Inflammatory macrophage treated with lipopolysaccharide for 1 hour (primary cell): ENCODE data around the gene PTPRT.

Experiments used
- DNase-seq, 2 donors: peaks; one replicate each; pipeline ENCODE4 v3.0.0-alpha.2; 2020 to 2022

PTPRT gene

GRCh38 chr20:42785041-42785440 is 404.7 kb downstream of the PTPRT start:
- no peak for DNase-seq

DNA sequence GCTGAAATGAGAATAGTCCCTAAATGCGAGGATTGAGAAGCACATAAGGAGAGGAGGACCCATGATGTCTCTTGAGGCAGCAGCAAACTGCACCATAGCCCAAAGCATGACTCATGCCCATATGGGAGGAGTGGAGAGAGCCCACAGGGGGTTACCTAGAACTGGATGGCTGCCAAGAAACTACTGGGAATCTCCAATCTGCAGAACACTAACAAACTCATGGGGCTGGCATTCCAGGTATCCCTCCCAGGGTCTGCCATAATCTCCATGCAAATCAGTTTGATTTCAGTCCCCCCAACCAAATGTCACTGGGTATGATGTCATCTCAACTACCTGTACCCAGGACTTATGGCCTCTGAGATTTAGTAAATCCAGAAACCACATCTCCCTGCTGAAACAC is 410.5 kb downstream of the PTPRT start:
- DNase-seq = no peak

- no peak for DNase-seq
Measured at GRCh38 chr20:42775866-42776265, 413.8 kb downstream of the PTPRT start.

GRCh38 chr20:42775037-42775436 is 414.7 kb downstream of the PTPRT start:
- no peak for DNase-seq

- DNase-seq = no peak
Measured at GRCh38 chr20:42763015-42763414, 426.7 kb downstream of the PTPRT start.

DNA sequence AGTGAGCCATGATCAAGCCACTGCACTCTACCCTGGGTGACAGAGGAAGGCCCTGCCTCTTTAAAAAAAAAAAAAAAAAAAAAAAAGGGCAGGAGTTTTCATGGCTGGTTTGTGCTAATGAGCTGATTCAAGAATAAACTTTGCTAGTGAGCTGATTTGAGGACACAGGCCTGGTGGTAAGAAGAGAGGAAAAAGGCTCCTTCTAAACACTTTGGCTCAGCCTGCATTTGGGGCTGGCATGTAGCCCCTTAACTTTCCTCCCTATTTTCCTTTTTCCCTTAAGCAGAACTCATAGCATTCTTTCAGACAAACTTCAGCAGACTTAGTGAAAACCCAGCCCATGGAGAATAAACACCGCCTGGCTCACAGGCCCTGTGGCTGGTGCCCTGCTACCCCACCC is 432.7 kb downstream of the PTPRT start:
- DNase-seq = no peak

DNA sequence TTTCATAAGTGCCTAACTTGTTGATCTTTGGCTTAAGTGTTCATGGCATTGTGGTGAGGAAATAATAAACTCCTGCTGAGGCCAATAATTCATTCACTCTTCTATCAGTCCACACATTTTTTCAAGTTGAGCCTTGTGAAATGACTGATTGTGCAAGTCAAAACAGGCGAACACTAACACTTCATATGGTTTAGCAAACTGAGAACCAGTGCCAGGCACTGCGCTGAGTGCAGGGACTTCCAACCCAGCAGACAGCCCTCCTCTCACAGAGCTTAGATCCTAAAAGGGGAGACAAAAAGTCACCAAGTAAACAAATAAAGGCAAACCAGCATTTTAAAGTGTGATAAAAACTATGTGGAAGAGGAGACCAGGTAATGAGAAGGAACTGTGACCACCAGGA is 435.0 kb downstream of the PTPRT start:
- no peak for DNase-seq

DNA sequence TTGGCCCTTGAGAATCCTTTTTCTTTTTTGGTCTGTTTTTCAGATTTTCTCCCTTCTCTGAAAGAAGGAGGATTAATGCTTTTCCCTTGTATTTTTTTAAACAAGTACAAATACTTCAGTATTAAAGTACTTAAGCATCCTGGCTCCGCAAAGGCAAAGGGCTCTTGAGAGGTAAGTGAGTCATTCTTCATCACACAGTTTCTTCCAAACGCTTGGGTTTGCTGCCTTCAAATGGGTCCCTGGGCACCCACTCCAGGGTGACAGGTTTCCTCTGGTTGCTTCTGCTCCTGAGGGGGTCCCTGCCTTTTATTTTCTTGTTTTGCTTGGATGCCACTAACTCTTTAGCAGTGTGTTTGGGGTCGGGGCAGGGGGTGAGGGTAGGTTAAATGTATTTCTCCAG is 437.1 kb downstream of the PTPRT start:
- no peak for DNase-seq

DNA sequence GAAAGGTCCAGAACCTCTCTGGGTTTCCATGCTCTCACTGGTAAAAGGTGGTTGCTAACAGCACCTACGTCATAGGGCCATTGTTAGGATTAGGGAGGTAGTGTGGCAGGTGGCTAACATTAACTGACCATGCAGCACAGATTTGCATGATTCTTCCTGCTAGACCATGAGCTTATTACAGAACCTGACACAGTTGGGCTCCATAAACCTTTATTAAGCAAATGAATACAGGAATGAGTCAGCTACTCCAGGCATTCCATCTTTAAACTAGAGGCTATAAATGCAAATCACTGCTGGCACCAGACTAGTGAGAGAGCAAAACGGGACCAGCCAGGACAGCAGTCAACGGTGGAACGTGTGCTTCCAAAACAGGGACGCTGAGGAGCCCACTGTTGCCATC is 440.1 kb downstream of the PTPRT start:
- DNase-seq = no peak

DNA sequence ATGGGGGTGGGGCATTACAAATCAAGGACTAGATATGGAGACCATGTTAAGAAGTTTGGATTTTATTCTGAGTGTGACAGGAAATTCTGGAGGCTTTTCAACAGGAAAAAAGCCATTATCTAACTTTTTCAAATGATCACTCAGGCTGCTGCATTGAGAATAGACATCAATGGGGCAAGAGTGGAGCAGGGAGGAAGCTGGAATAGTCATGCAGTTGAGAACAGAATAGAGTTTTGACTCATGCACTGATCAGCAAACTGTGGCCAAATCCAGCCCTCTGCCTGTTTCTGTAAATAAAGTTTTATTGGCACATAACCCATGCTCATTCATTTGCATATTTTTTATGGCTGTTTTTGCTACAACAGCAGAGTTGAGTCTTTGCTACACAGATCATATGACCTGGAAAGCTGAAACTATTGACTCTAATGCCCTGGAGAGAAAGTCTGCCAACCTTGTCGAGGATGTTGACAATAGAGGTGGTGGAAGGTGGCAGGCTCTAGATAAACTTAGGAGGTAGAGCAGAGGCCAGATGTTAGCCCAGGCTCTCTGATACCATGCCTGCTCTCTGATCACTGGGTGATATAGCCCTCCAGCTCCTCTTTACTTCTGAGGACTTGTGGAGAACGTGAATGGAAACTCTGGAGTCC is 441.8 kb downstream of the PTPRT start:
- no peak for DNase-seq

GRCh38 chr20:42744756-42745465 is 444.8 kb downstream of the PTPRT start:
- DNase-seq = no peak

DNA sequence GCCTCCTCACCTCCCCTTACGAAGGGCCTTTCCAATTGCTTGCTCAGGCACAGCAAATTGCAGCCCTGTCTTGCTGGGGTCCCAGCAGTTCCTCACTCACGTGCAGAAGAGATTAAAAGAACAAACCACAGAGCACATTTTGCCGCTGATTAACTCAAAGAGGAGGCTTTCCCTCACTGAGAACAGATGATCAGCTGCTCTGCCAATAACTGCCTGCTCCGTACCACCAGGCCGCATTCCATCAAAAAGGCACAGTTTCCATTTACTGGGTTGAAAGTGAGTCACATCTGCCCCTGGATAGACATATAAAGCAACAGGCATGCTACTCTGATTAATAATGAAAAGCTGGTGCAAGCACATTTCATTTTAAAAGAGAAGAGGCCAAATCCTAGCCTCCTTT is 446.8 kb downstream of the PTPRT start:
- no peak for DNase-seq

- DNase-seq = no peak
Measured at GRCh38 chr20:42741906-42742305, 447.8 kb downstream of the PTPRT start.

GRCh38 chr20:42740226-42740870 is 449.4 kb downstream of the PTPRT start:
- DNase-seq = no peak

GRCh38 chr20:42739683-42740082 is 450.0 kb downstream of the PTPRT start:
- DNase-seq = no peak

GRCh38 chr20:42735539-42735938 is 454.2 kb downstream of the PTPRT start:
- no peak for DNase-seq

- no peak for DNase-seq
Measured at GRCh38 chr20:42734660-42735368, 454.9 kb downstream of the PTPRT start.

DNA sequence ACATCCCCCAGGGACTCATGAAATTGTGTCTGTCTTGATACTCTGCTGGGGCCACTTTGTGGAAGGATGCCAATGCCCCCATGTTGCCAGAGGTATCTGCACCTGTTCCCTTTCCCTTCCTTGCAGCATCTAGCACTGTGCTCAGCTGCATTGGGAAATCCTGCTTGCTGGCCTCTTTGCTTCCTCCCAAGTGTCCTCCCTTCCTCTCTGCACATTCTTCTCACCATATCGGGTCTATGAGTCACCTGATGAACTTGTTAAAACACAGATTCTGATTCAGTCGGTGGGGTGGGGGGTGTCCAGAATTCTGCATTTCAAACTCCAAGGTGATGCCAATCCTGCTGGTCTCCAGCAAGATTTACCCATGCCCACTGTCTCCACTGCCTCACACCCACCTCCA is 467.8 kb downstream of the PTPRT start:
- no peak for DNase-seq

DNA sequence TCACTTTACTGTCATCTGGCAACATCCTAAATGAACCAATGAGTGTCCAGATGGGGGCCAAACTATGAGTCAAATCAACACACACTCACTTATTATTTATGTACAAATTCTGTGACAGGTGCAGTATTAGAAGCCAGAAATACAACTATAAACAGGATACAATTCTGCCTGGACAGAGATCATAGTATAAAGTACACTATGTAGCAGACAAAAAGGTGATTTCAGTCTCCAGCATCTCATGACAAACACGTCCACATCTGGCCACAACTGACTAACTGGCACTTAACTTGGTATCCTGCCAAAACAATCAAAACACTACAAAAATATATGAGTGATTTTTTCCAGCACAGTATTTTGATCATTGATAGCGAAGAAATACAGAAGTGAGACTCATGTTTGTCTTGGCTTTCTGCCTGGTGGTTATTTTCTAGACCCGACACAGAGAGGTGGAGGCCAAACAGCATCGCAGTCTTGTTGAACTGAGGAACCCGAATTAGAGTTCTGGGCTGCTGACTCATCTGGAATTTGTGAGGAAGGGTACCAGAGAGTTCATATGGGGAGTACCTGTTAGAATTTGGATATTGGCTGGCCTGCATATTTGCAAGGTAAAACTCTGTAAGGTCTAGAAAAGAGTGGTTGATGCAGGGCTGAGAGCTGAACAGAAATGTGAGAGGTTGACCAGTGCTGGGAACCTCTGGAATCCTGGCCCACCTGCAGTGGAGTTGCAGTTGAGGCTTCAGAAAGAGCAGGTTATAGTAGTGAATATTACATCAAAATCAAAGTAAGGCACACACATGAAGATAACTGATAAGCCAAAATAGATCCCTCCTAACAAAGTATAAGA is 475.2 kb downstream of the PTPRT start:
- no peak for DNase-seq

DNA sequence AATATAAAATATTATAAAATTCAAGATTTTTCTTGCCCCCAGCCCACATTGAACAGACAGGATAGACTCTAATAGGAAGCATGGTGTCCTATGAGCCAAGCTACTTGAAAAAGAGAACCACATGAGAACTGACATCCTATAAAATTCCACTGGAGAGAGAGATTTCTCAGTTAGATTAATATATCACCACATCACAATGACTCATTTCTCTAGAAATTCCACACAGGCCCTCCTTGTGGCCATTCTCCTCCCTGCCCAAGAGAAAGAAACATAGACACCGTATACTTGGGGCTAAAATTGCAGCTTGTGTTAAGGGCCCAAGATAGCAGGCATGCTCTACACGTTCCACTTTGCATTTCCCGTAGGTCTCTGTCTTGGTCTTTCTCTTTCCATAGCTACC is 481.4 kb downstream of the PTPRT start:
- DNase-seq = no peak

DNA sequence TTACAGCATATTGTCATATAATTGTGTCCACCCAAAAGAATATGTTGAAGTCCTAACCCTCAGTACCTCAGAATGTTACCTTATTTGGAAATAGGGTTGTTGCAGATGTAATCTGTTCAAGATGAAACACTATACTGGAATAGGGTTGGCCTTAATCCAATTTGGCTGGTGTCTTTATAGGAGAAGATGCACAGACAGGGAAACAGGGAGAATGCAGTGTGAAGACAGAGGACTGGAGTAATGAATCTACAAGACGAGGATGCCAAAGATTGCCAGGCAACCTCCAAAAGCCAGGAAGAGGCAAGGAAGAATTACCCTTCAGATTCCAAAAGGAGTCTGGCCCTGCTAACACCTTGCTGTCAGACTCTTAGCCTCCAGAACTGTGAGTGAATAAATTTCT is 482.9 kb downstream of the PTPRT start:
- no peak for DNase-seq

DNA sequence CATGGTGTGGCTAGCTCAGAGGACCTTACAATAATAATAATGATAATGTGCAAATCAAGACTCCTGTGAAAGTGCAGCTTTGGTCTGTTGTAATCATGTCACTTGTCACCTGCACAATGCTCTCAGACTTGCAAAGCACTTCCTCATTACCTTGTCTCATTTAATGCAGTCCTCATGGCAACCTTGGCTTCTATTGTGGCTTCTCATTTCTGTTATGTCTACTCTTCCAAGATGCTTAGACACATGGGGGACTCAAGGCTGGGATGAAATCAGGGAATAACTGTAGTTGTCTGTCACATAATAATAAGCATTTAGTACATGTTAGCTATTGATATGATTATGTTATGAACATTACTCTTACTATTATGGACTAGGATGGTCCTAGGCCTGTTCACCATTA is 484.2 kb downstream of the PTPRT start:
- no peak for DNase-seq

DNA sequence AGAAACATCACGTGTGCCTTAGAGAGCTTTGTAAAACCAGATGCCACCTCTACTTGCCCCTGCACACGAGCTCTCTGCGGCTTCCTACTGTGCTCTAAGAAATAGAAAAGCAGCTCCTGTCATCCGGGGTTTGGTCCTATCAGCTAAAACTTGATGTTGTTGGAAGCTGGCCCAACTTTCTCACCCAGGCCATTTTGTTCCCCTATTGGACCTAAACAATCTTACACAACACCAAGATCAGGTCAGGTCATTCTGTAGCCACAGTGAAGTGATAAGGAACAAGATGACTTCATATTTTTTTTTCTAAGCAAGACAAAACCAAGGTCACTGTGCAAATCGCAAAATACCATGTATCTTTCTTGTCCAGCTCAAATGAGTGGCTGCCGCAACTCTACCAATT is 486.0 kb downstream of the PTPRT start:
- no peak for DNase-seq
